Measurements from ENCODE around the gene LUC7L. TPM values are rescaled to one million over a fixed set of nuclear protein-coding genes. Genes with fewer than 3 reads are reported as not detected.

The LUC7L gene
- total RNA-seq, 2 experiments from 2014 or later, result 94.8 to 98.4 TPM

- no peak overlapping the region for H3K27ac Mint-ChIP-seq
- H3K9me3 Mint-ChIP-seq, result no peaks in the 10 kb centered on the region
- Histone ChIP-seq H3K36me3 (ENCODE audit: insufficient read depth, low read length) (peaks cover 63% of the 10 kb centered on the region), H3K4me1 (ENCODE audit: insufficient read depth, low read length) (peaks cover 5% of the 10 kb centered on the region), H3K27ac (ENCODE audit: low read depth in 1 of 2, low read length in 2 of 2) (no peak overlapping the region), H3K27me3 (ENCODE audit: control insufficient read depth in 1 of 2, insufficient read depth in 2 of 2, low read length in 2 of 2) (no peaks in the 10 kb centered on the region), H3K9me3 (ENCODE audit: control insufficient read depth in 1 of 2, insufficient read depth in 1 of 2, low read length in 2 of 2) (no peaks in the 10 kb centered on the region), H3K4me3 (ENCODE audit: low read length) (no peak overlapping the region)
- no peaks in the 10 kb centered on the region for H3K27me3 Mint-ChIP-seq
- ChIA-PET POLR2A (interaction anchor here (0.6 kb wide), 1 partner anchor 66 kb away, joined by 3 read pairs; no protein-coding TSS in a partner anchor), CTCF (interaction anchor here (1.8 kb wide), 1 partner anchor 9 kb away, joined by 6 read pairs; the partner anchor contains the start of gene HBQ1)
- peaks cover 72% of the 10 kb centered on the region for H3K36me3 Mint-ChIP-seq (ENCODE audit: low read depth)
- intact Hi-C loops (cut with DNase I, micrococcal nuclease), result no loop called here
- H3K4me3 Mint-ChIP-seq, result no peak overlapping the region
- ATAC-seq (ENCODE audit: poor library complexity) (no peak), DNase-seq (no peak)
- no peak for TF ChIP-seq CTCF (IDR thresholded peaks at IDR 0.05)
- H3K4me1 Mint-ChIP-seq (ENCODE audit: low read depth), result peaks cover 6% of the 10 kb centered on the region
Measured at GRCh38 chr16:189604-190186, 39.6 kb downstream of the LUC7L start.

GRCh38 chr16:188674-189073 lies 40.6 kb downstream of the LUC7L start:
- peak; percentile 53 for TF ChIP-seq CTCF (IDR thresholded peaks at IDR 0.05)
- H3K4me3 ChIP-seq (ENCODE audit: low read length), result no peak overlapping the region
- H3K27ac Mint-ChIP-seq, result peak overlapping the region; percentile 27
- peaks cover 6% of the 10 kb centered on the region for H3K4me1 Mint-ChIP-seq (ENCODE audit: low read depth)
- peaks cover 53% of the 10 kb centered on the region for H3K36me3 ChIP-seq (ENCODE audit: insufficient read depth, low read length)
- peaks cover 5% of the 10 kb centered on the region for H3K4me1 ChIP-seq (ENCODE audit: insufficient read depth, low read length)
- H3K27ac ChIP-seq (ENCODE audit: low read depth in 1 of 2, low read length in 2 of 2), result no peak overlapping the region
- no peak overlapping the region for H3K4me3 Mint-ChIP-seq
- H3K9me3 Mint-ChIP-seq, result no peaks in the 10 kb centered on the region
- intact Hi-C loops (cut with DNase I, micrococcal nuclease), result no loop called here
- H3K36me3 Mint-ChIP-seq (ENCODE audit: low read depth), result peaks cover 62% of the 10 kb centered on the region
- ChIA-PET POLR2A (no interaction called here), CTCF (interaction anchor here (1.8 kb wide), 1 partner anchor 8 kb away, joined by 6 read pairs; the partner anchor contains the start of gene HBQ1)
- no peaks in the 10 kb centered on the region for H3K9me3 ChIP-seq (ENCODE audit: control insufficient read depth in 1 of 2, insufficient read depth in 1 of 2, low read length in 2 of 2)
- H3K27me3 Mint-ChIP-seq, result no peaks in the 10 kb centered on the region
- ATAC-seq (ENCODE audit: poor library complexity) (peak; percentile 90), DNase-seq (peak in 10 of 14 experiments; percentile 11 to 61 (median 32))
- H3K27me3 ChIP-seq (ENCODE audit: control insufficient read depth in 1 of 2, insufficient read depth in 2 of 2, low read length in 2 of 2), result no peaks in the 10 kb centered on the region

DNA sequence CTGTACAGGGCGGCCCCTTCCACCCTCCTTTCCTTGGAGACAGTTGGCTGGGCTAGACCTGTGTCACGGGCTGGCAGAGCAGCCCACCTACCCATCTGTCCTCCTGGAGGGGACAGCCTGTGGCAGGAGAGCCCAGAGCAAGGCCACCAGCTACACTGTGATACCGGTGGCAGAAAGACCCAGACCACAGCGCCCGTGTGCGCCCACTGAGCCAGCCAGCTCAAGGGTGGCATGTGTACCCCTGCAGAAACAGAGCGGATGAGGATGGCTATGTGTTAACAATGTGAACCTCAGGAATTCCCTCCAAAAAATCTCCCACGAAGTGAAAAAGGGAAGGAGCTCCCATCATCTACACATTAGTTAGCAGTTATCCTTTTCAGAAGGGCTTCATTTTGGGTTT lies 41.9 kb downstream of the LUC7L start:
- POLR2A ChIA-PET, result no interaction called here
- Histone ChIP-seq H3K4me3 (ENCODE audit: low read length) (no peak overlapping the region), H3K27ac (ENCODE audit: low read depth in 1 of 2, low read length in 2 of 2) (no peak overlapping the region), H3K9me3 (ENCODE audit: control insufficient read depth in 1 of 2, insufficient read depth in 1 of 2, low read length in 2 of 2) (no peaks in the 10 kb centered on the region), H3K4me1 (ENCODE audit: insufficient read depth, low read length) (peaks cover 5% of the 10 kb centered on the region), H3K36me3 (ENCODE audit: insufficient read depth, low read length) (peaks cover 48% of the 10 kb centered on the region), H3K27me3 (ENCODE audit: control insufficient read depth in 1 of 2, insufficient read depth in 2 of 2, low read length in 2 of 2) (no peaks in the 10 kb centered on the region)
- Mint-ChIP-seq H3K36me3 (ENCODE audit: low read depth) (peaks cover 49% of the 10 kb centered on the region), H3K27ac (no peak overlapping the region), H3K27me3 (no peaks in the 10 kb centered on the region), H3K9me3 (no peaks in the 10 kb centered on the region), H3K4me3 (no peak overlapping the region), H3K4me1 (ENCODE audit: low read depth) (peaks cover 6% of the 10 kb centered on the region)
- intact Hi-C loops (cut with DNase I, micrococcal nuclease), result no loop called here
- ATAC-seq (ENCODE audit: poor library complexity) (no peak), DNase-seq (no peak)
- TF ChIP-seq CTCF (IDR thresholded peaks at IDR 0.05), result no peak
- CTCF ChIA-PET, result no interaction called here

All from CD4-positive, alpha-beta T cell (primary cell).